Osteoblast (primary cell): ENCODE measurements around the gene PFKP. TPM values are rescaled to one million over a fixed set of nuclear protein-coding genes. Genes with fewer than 3 reads are reported as not detected.
A peak's percentile ranks its signal among the peaks of the same experiment; 100 is the strongest.

Source experiments
- DNase-seq: peaks from one replicate; pipeline ENCODE4 v3.0.0; 2011; ENCODE audit warnings: low spot score, mixed read lengths; ENCODE audit not compliant: insufficient read length; ENCODE audit errors: missing footprints
- H2AFZ ChIP-seq: 2 replicates; pipeline ENCODE4 v1.6.0; 2011; ENCODE audit warnings: mild to moderate bottlenecking, low read length
- H3K27ac ChIP-seq: 2 replicates; pipeline ENCODE4 v1.5.1; 2011; ENCODE audit warnings: mild to moderate bottlenecking, low read depth, low read length, moderate library complexity
- H3K27me3 ChIP-seq: 2 replicates; pipeline ENCODE4 v1.6.0; 2012; ENCODE audit warnings: mild to moderate bottlenecking, control low read depth, inconsistent platforms, low read length, moderate library complexity; ENCODE audit not compliant: insufficient read depth
- H3K36me3 ChIP-seq: 2 replicates; pipeline ENCODE4 v1.5.1; 2011; ENCODE audit warnings: mild to moderate bottlenecking, low read length, control low read depth, moderate library complexity; ENCODE audit not compliant: insufficient read depth
- H3K4me1 ChIP-seq: 2 replicates; pipeline ENCODE4 v1.5.1; 2011; ENCODE audit warnings: mild to moderate bottlenecking, low read length, control low read depth, moderate library complexity; ENCODE audit not compliant: insufficient read depth
- H3K4me2 ChIP-seq: 2 replicates; pipeline ENCODE4 v1.6.0; 2011; ENCODE audit warnings: mild to moderate bottlenecking, low read length; ENCODE audit not compliant: insufficient read depth
- H3K4me3 ChIP-seq: fragments of 200-600 bp; sonication (generic); 3 replicates; pipeline ENCODE4 v1.5.1; 2012; ENCODE audit warnings: mild to moderate bottlenecking, low read length, inconsistent platforms; ENCODE audit not compliant: insufficient read depth
- H3K79me2 ChIP-seq: 2 replicates; pipeline ENCODE4 v1.6.0; 2012; ENCODE audit warnings: mild to moderate bottlenecking, low read length, control low read depth, inconsistent platforms; ENCODE audit not compliant: insufficient read depth
- H3K9me3 ChIP-seq: 2 replicates; pipeline ENCODE4 v1.5.1; 2011; ENCODE audit warnings: low read depth, low read length, control low read depth
- H4K20me1 ChIP-seq: 2 replicates; pipeline ENCODE4 v1.6.0; 2012; ENCODE audit warnings: mild to moderate bottlenecking, low read length, control low read depth; ENCODE audit not compliant: insufficient read depth
- total RNA-seq: library from RNA; depleted of rRNA; stranded (reverse); fragments of >200 nt; gene quantifications from 2 replicates; pipeline ENCODE4 v1.2.3, GENCODE V29; 2012
- TF ChIP-seq, protein P1 (sequence below): IDR thresholded peaks from 2 replicates; pipeline ENCODE4 v1.5.1; 2011; ENCODE audit warnings: mild to moderate bottlenecking, low read depth, low read length, moderate library complexity; ENCODE audit errors: extremely low read depth

Gene PFKP
- total RNA-seq, 1 donor, result 80.0 TPM

DNA sequence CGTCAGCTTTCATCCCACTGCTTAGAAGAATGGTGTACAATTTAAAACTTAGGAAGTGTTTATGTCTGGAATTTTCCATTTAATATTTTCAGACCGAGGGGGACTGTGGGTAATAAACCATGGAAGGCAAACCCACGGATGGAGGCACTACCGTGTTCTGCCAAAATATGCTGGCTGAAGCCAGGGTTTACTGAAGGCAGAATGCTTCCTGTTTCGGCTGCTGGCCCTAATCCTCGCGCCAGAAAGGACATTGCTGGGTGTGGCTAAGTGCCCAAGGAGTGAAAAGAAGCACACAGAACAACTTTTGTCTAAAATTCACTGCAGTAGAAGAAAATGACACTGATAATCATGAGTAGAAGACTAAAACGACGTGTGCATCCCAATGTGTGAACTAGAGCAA, 72.9 kb downstream of the PFKP start:
- Histone ChIP-seq H3K4me2 (no peak overlapping the region), H4K20me1 (peaks cover 2% of the 10 kb centered on the region), H3K27me3 (no peaks in the 10 kb centered on the region), H2AFZ (no peak overlapping the region), H3K4me1 (peaks cover 3% of the 10 kb centered on the region), H3K79me2 (no peaks in the 10 kb centered on the region), H3K9me3 (no peaks in the 10 kb centered on the region), H3K4me3 (no peak overlapping the region), H3K36me3 (peaks cover 98% of the 10 kb centered on the region), H3K27ac (no peak overlapping the region)
- no peak for DNase-seq
- TF ChIP-seq, protein P1, sequence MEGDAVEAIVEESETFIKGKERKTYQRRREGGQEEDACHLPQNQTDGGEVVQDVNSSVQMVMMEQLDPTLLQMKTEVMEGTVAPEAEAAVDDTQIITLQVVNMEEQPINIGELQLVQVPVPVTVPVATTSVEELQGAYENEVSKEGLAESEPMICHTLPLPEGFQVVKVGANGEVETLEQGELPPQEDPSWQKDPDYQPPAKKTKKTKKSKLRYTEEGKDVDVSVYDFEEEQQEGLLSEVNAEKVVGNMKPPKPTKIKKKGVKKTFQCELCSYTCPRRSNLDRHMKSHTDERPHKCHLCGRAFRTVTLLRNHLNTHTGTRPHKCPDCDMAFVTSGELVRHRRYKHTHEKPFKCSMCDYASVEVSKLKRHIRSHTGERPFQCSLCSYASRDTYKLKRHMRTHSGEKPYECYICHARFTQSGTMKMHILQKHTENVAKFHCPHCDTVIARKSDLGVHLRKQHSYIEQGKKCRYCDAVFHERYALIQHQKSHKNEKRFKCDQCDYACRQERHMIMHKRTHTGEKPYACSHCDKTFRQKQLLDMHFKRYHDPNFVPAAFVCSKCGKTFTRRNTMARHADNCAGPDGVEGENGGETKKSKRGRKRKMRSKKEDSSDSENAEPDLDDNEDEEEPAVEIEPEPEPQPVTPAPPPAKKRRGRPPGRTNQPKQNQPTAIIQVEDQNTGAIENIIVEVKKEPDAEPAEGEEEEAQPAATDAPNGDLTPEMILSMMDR, result no peak

DNA sequence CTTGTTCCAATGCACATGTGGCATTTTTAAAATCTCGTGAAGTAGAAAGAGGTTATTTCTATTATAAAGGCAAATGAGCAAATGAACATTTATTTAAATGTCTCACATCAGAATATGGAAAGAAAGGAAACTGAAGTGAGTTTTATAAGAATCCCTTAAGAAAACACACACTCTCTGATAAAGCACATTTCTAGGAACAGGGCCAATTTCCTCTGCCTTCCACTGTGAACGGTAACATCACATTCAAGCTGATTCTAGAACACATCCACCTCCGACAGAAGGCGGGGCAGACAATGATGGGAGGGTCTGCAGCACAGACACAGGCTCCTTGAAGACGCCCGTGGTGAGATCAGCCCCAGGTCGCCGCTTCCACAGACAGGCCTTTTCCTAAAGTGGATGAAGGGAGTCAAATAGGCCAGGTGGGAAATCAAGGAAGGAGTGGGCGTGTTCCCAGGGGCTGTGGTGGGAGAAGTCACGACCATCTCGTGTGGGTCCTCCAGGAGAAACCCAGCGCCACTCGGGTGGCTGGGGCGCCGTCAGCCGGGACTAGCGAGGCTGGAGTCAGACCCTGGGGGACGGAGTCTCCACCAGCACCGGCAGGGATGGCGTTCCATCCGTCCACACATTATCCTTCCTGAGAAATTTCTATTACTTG, 74.1 kb downstream of the PFKP start:
- no peak overlapping the region for H3K4me3 ChIP-seq
- H3K27ac ChIP-seq, result no peak overlapping the region
- DNase-seq, result no peak
- TF ChIP-seq, protein P1, result no peak
- H4K20me1 ChIP-seq, result peaks cover 2% of the 10 kb centered on the region
- H3K36me3 ChIP-seq, result peaks cover 96% of the 10 kb centered on the region
- H3K27me3 ChIP-seq, result no peaks in the 10 kb centered on the region
- no peaks in the 10 kb centered on the region for H3K79me2 ChIP-seq
- H3K4me1 ChIP-seq, result peaks cover 3% of the 10 kb centered on the region
- no peaks in the 10 kb centered on the region for H3K9me3 ChIP-seq
- no peak overlapping the region for H3K4me2 ChIP-seq
- no peak overlapping the region for H2AFZ ChIP-seq

DNA sequence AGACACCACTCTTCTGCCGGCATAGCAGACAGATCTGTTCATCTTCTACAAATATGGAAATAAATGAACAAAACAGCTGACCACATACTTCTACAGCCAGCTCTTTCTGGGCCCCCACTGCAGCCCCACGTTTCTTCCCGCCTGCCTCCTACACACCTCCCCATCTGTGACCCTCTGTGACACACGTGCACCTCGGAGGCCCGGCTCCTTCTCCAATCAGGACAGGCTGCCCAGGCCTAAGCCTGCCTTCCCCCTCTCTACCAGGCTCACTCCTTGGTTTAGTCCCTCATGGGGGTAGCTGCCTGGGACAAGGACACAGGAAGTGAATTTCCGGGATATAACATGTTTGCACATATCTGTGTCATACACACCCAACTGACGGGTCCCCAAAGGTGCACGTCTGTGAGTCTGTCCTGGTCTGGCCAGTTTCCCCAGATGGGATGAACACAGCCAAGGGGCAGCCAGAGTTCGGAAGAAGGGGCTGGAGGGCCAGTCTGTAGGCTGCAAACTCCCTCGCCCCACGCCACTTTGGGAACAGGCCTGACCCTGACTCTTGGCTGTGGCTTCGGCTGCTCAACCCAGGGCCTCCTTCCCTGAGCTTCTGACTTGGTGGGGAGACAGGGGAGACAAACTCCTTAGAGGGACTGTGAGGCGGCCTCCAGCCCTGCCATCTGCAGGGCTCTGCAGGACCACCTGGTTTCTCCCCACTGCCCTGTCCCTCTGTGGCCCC, 75.0 kb downstream of the PFKP start:
- no peak overlapping the region for H3K4me3 ChIP-seq
- H3K36me3 ChIP-seq, result peaks cover 96% of the 10 kb centered on the region
- H3K27me3 ChIP-seq, result no peaks in the 10 kb centered on the region
- H3K27ac ChIP-seq, result peak overlapping the region; percentile 8
- TF ChIP-seq, protein P1, result no peak
- peaks cover 2% of the 10 kb centered on the region for H4K20me1 ChIP-seq
- H2AFZ ChIP-seq, result no peak overlapping the region
- H3K79me2 ChIP-seq, result no peaks in the 10 kb centered on the region
- H3K9me3 ChIP-seq, result no peaks in the 10 kb centered on the region
- DNase-seq, result no peak
- H3K4me2 ChIP-seq, result no peak overlapping the region
- no peaks in the 10 kb centered on the region for H3K4me1 ChIP-seq

DNA sequence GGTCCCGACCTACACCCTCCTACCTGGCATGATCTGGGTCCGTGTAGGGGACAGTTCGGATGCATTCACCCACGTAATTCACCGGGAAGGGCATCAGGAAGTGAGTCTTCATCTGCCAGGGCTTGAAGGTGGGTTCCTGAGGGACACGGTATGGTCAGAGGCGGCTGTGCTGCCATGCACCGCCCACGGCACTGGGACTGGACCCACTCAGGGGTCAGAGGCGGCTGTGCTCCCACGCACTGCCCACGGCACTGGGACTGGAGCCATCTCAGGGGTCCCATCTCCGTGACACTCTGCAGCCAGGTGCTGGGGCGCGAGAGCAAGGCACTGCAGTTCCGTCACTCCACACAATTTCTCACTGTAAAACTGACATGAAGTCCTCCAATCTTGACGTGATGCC, 76.0 kb downstream of the PFKP start:
- TF ChIP-seq, protein P1, result no peak
- DNase-seq, result no peak
- Histone ChIP-seq H3K4me1 (no peaks in the 10 kb centered on the region), H3K9me3 (no peaks in the 10 kb centered on the region), H3K79me2 (no peaks in the 10 kb centered on the region), H4K20me1 (no peaks in the 10 kb centered on the region), H3K27me3 (no peaks in the 10 kb centered on the region), H3K27ac (no peak overlapping the region), H3K4me2 (no peak overlapping the region), H3K4me3 (no peak overlapping the region), H3K36me3 (peaks cover 96% of the 10 kb centered on the region), H2AFZ (no peak overlapping the region)
